GM18498 (cell line): ENCODE results near the gene PRDM1.
A peak's percentile ranks its signal among the peaks of the same experiment; 100 is the strongest.

Experiments
- ATAC-seq: cut with Tn5 transposase; IDR thresholded peaks from one replicate; pipeline ENCODE4 v1.9.1; 2021; ENCODE audit warnings: mild to moderate bottlenecking, moderate library complexity; ENCODE audit not compliant: unreplicated experiment

The PRDM1 gene

GRCh38 chr6:106094964-106095335 lies 8.8 kb downstream of the PRDM1 start:
- no peak for ATAC-seq

- ATAC-seq = peak; percentile 45
These were observed 11.5 kb downstream of the PRDM1 start for GRCh38 chr6:106097411-106098231.

DNA sequence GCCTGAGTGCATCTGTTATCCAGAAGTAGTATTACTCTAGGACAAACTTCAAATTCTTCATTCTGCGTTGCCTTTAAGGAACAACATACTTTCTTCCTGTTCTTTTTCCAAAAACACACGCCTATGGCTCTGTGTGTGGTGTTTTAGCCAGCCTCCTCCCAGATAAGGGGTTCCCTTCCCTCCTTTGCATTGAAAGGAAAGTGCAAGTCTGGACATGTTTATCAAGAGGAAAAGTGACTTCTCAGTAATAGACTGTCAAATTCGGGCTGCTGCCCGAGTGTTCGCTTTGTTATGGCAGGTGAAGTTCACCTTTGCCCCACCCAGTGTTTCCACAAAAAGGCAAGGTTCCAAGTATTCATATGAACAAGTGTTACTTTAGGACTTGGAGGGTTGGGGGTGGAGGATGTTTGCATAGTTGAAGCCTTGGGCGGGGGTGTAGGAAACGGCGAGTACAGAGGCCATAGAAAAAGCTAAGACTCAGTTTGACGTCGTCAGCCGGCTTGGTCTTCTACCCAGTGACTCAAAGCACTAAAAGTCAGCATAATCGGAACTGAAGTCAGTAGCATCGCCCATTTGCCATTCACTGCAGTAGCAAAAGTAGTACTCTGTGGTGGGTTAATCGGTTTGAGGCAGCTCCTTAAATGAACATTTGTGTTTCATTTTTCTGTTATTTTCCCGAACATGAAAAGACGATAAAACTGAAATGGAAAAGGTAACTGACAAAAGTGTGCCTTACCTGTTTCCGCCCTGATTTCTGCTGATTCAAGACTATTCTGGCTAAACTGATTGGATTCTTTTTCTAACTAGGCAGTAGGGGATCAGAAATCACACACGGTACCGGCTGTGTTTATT lies 12.5 kb downstream of the PRDM1 start:
- peak; percentile 42 for ATAC-seq

DNA sequence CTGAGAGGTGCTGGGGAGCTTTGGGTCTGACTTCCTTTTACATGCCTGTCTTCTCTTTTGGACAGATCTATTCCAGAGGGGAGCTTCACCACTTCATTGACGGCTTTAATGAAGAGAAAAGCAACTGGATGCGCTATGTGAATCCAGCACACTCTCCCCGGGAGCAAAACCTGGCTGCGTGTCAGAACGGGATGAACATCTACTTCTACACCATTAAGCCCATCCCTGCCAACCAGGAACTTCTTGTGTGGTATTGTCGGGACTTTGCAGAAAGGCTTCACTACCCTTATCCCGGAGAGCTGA lies 13.1 kb downstream of the PRDM1 start:
- no peak for ATAC-seq

DNA sequence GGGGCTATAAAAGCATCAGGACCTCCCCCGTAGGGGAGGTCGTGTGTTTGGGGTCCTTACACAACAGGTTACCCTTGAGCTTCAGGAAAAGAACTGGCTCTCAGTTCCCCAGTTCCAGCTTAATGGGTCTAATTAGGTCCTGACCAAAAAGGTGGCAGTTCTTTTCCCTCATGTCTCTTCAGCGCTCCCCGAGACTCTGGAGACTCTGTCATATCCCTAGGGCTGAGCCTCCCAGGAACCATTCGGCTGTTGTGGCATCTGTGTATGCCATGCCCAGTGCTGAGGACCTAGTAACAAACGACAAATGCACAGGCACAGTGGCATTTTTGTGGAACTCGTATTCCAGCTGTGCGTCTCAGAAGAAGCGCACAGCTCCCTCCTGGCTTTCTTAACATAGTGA lies 14.6 kb downstream of the PRDM1 start:
- no peak for ATAC-seq

GRCh38 chr6:106101466-106101865 lies 15.3 kb downstream of the PRDM1 start:
- ATAC-seq = no peak

- peak; percentile 50 for ATAC-seq
These were observed 15.9 kb downstream of the PRDM1 start for GRCh38 chr6:106102034-106102433.

- ATAC-seq = no peak
These were observed 17.0 kb downstream of the PRDM1 start for GRCh38 chr6:106102967-106103727.

DNA sequence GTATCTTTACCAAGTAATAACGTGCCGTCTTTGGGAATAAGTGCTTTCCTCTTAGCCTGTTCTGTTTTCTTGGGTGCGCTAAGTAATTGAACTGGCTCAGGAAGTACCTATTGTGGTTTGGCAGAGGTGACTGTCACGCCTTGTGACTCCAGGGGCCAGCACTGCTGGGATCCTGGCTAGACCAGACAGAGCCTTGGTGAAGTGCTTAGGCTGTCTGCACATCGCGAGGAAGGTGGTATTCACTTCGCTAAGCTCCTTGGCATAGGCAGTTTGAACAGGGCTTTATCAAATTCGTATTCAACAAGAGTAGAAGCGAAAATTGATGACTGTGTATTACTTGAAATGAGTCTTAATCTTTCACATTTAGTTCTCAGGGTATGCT lies 17.6 kb downstream of the PRDM1 start:
- ATAC-seq = peak; percentile 45

GRCh38 chr6:106104476-106104875 lies 18.3 kb downstream of the PRDM1 start:
- no peak for ATAC-seq

GRCh38 chr6:106104941-106105340 lies 18.8 kb downstream of the PRDM1 start:
- no peak for ATAC-seq

GRCh38 chr6:106105493-106105892 lies 19.4 kb downstream of the PRDM1 start:
- ATAC-seq = no peak

GRCh38 chr6:106106276-106107042 lies 20.3 kb downstream of the PRDM1 start:
- ATAC-seq = no peak

- no peak for ATAC-seq
These were observed 21.0 kb downstream of the PRDM1 start for GRCh38 chr6:106107043-106107613.

- no peak for ATAC-seq
These were observed 22.0 kb downstream of the PRDM1 start for GRCh38 chr6:106108129-106108528.

DNA sequence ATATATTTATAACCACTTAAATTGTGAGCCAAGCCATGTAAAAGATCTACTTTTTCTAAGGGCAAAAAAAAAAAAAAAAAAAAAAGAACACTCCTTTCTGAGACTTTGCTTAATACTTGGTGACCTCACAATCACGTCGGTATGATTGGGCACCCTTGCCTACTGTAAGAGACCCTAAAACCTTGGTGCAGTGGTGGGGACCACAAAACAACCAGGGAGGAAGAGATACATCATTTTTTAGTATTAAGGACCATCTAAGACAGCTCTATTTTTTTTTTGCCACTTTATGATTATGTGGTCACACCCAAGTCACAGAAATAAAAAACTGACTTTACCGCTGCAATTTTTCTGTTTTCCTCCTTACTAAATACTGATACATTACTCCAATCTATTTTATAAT lies 22.9 kb downstream of the PRDM1 start:
- ATAC-seq = no peak

DNA sequence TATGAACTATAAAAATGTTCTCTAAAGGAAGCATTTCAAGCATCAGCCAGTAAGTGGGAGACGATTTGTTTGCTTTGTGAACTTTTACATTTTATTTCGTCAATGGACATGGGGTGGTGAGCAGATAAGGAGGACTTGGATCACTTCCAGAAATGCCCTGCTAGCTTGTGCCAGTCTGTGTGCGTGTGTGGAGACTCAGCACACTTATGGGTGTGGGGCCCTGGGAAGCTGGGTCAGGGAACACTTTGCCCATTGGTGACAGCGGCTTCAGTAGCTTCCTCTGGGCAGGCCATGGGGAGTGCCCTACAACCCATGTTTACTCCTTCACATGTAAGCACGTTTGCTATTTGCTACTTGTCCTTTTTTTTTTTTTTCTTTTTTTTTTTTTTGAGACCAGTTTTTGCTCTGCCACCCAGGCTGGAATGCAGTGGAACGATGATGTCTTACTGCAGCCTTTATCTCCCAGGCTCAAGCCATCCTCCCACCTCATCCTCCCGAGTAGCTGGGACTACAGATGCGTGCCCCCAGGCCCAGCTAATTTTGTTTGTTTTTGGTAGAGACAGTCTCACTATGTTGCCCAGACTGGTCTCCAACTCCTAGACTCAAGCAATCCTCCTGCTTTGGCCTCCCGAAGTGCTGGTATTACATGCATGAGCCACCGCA lies 24.2 kb downstream of the PRDM1 start:
- ATAC-seq = no peak

- no peak for ATAC-seq
These were observed 26.3 kb downstream of the PRDM1 start for GRCh38 chr6:106112433-106112832.

- ATAC-seq = no peak
These were observed 27.3 kb downstream of the PRDM1 start for GRCh38 chr6:106113256-106113959.
